ENCODE results near the gene HSPA12B. TPM values are rescaled to one million over a fixed set of nuclear protein-coding genes. Genes with fewer than 3 reads are reported as not detected.

The HSPA12B gene
- total RNA-seq, 2 donors from 2014 or later: 3.9 to 9.4 TPM

GRCh38 chr20:3712279-3712873, 20.1 kb upstream of the HSPA12B start, which contains the start of gene SIGLEC1:
Gene SIGLEC1 (minus strand): TSS chr20:3712600. CDS start chr20:3707128, 5,472 bp downstream.
- intact Hi-C loops (cut with DNase I): loop anchor here (5.0 kb wide), 1 partner anchor 150 kb away; no protein-coding TSS in a partner anchor
- Histone ChIP-seq H3K4me3 (no peak within 1 kb of the TSS), H3K4me1 (replicated peaks) (no peaks in the 10 kb centered on the region), H3K27me3 (replicated peaks; ENCODE audit: insufficient read depth) (no peaks in the 10 kb centered on the region), H3K27ac (no peak within 1 kb of the TSS), H3K36me3 (no peaks in the 10 kb centered on the region), H3K9me3 (no peaks in the 10 kb centered on the region)
- DNase-seq (ENCODE audit: low spot score): no peak
- TF ChIP-seq CTCF (IDR thresholded peaks at IDR 0.05) (no peak), POLR2A (IDR thresholded peaks at IDR 0.05) (no peak), POLR2AphosphoS5 (IDR thresholded peaks at IDR 0.05) (no peak)
- 82% methylated on average over 15 of the region's 15 CpGs for WGBS

GRCh38 chr20:3714092-3714491, 18.4 kb upstream of the HSPA12B start:
- TF ChIP-seq POLR2A (IDR thresholded peaks at IDR 0.05): no peak
- no peak for TF ChIP-seq CTCF (IDR thresholded peaks at IDR 0.05)
- TF ChIP-seq POLR2AphosphoS5 (IDR thresholded peaks at IDR 0.05): no peak
- no peaks in the 10 kb centered on the region for H3K27me3 ChIP-seq (replicated peaks; ENCODE audit: insufficient read depth)
- DNase-seq (ENCODE audit: low spot score): no peak
- H3K4me3 ChIP-seq: no peak overlapping the region
- no peaks in the 10 kb centered on the region for H3K36me3 ChIP-seq
- no peaks in the 10 kb centered on the region for H3K9me3 ChIP-seq
- WGBS: 98% methylated on average over 4 of the region's 4 CpGs
- H3K27ac ChIP-seq: no peak overlapping the region
- intact Hi-C loops (cut with DNase I): loop anchor here (5.0 kb wide), 1 partner anchor 152 kb away; no protein-coding TSS in a partner anchor
- no peaks in the 10 kb centered on the region for H3K4me1 ChIP-seq (replicated peaks)

GRCh38 chr20:3716195-3716834, 16.2 kb upstream of the HSPA12B start:
- TF ChIP-seq POLR2AphosphoS5 (IDR thresholded peaks at IDR 0.05): no peak
- TF ChIP-seq CTCF (IDR thresholded peaks at IDR 0.05): peak in 3 of 4 experiments; percentile 42 to 56 (median 44)
- TF ChIP-seq POLR2A (IDR thresholded peaks at IDR 0.05): no peak
- Histone ChIP-seq H3K27ac (no peak overlapping the region), H3K27me3 (replicated peaks; ENCODE audit: insufficient read depth) (no peaks in the 10 kb centered on the region), H3K4me1 (replicated peaks) (no peaks in the 10 kb centered on the region), H3K9me3 (no peaks in the 10 kb centered on the region), H3K4me3 (no peak overlapping the region), H3K36me3 (no peaks in the 10 kb centered on the region)
- 75% methylated on average over 4 of the region's 4 CpGs for WGBS
- no peak for DNase-seq (ENCODE audit: low spot score)
- intact Hi-C loops (cut with DNase I): loop anchor here (5.0 kb wide), 1 partner anchor 61 kb away; no protein-coding TSS in a partner anchor

- intact Hi-C loops (cut with DNase I): loop anchor here (5.0 kb wide), 1 partner anchor 58 kb away; no protein-coding TSS in a partner anchor
- Histone ChIP-seq H3K27me3 (replicated peaks; ENCODE audit: insufficient read depth) (no peaks in the 10 kb centered on the region), H3K4me3 (no peak overlapping the region), H3K9me3 (no peaks in the 10 kb centered on the region), H3K27ac (no peak overlapping the region), H3K36me3 (no peaks in the 10 kb centered on the region), H3K4me1 (replicated peaks) (no peaks in the 10 kb centered on the region)
- DNase-seq (ENCODE audit: low spot score): no peak
- 91% methylated on average over 4 of the region's 4 CpGs for WGBS
- TF ChIP-seq POLR2A (IDR thresholded peaks at IDR 0.05): no peak
- no peak for TF ChIP-seq POLR2AphosphoS5 (IDR thresholded peaks at IDR 0.05)
- TF ChIP-seq CTCF (IDR thresholded peaks at IDR 0.05): no peak
Measured at GRCh38 chr20:3719046-3719445, 13.4 kb upstream of the HSPA12B start.

All from prostate gland (tissue), 2 donors.